ENCODE measurements around the gene PLEKHG2.

- TF ChIP-seq YY1 (IDR thresholded peaks at IDR 0.05; ENCODE audit: insufficient read depth, insufficient read length): no peak
- TF ChIP-seq ZNF274 (IDR thresholded peaks at IDR 0.05; ENCODE audit: low read depth, low read length): no peak
- no peak for TF ChIP-seq SUZ12 (IDR thresholded peaks at IDR 0.05; ENCODE audit: extremely low read depth, insufficient read depth, insufficient read length)
Measured at GRCh38 chr19:39444598-39445195, 32.2 kb downstream of the PLEKHG2 start.
